Sigmoid colon (tissue), 7 donors: ENCODE results near the gene MTRF1L. TPM values are rescaled to one million over a fixed set of nuclear protein-coding genes. Genes with fewer than 3 reads are reported as not detected.
"Not testable (repeated sequence)": the region's sequence is repeated elsewhere in the genome, so short reads cannot be mapped to it uniquely, and the experiment has no call there.

Experiments
- DNase-seq: peaks from one replicate; pipeline ENCODE4 v3.0.0-alpha.2; 2019
- H3K27ac ChIP-seq, 4 donors: fragments of 200-600 bp; sonication (generic); one replicate each; pipeline ENCODE4 v1.5.1; 2016 to 2019; ENCODE audit warnings: mild to moderate bottlenecking in 1 of 4
- H3K27me3 ChIP-seq, 3 donors: fragments of 200-600 bp; sonication (generic); one replicate each; pipeline ENCODE4 v1.5.1; 2019; ENCODE audit warnings: mild to moderate bottlenecking in 1 of 3
- H3K36me3 ChIP-seq, 4 donors: fragments of 200-600 bp; sonication (generic); one replicate each; pipeline ENCODE4 v1.5.1; 2016 to 2019
- H3K4me1 ChIP-seq, 4 donors: fragments of 200-600 bp; sonication (generic); one replicate each; pipeline ENCODE4 v1.5.1; 2017 to 2019
- H3K4me3 ChIP-seq, 4 donors: fragments of 200-600 bp; sonication (generic); one replicate each; pipeline ENCODE4 v1.5.1; 2017 to 2019; ENCODE audit warnings: mild to moderate bottlenecking in 2 of 4, moderate library complexity in 1 of 4
- H3K9me3 ChIP-seq, 4 donors: fragments of 200-600 bp in 3 of 4; sonication (generic) in 3 of 4; one replicate each; pipeline versions ENCODE4 v1.5.1 to v1.6.1; 2013 to 2019
- CTCF ChIP-seq, 4 experiments: fragments of 450-650 bp in 3 of 4; fragments of 200-600 bp in 1 of 4; IDR thresholded peaks; one replicate each; pipeline ENCODE4 v1.5.1; 2016 to 2019; ENCODE audit warnings: antibody characterized with exemption in 4 of 4, mild to moderate bottlenecking in 3 of 4, moderate library complexity in 2 of 4
- EP300 ChIP-seq, 4 donors: sonication (generic); formaldehyde crosslinking; IDR thresholded peaks; one replicate each; pipeline ENCODE4 v1.6.1; 2017; ENCODE audit warnings: antibody characterized with exemption in 4 of 4
- POLR2A ChIP-seq, 2 donors: fragments of 450-650 bp; IDR thresholded peaks; one replicate each; pipeline ENCODE4 v1.6.1; 2016; ENCODE audit warnings: antibody characterized with exemption in 2 of 2, mild to moderate bottlenecking in 2 of 2, moderate library complexity in 2 of 2
- POLR2AphosphoS5 ChIP-seq, 4 donors: sonication (generic); formaldehyde crosslinking; IDR thresholded peaks; one replicate each; pipeline ENCODE4 v1.6.1; 2017; ENCODE audit warnings: antibody characterized with exemption in 4 of 4
- WGBS, 2 donors: extraction: QIAGEN DNeasy Blood & Tissue Kit; methylation state at CpG; one replicate each; pipeline ENCODE4 v1.1.7; 2013; 5-methylcytosine and 5-hydroxymethylcytosine counted together
- intact Hi-C: fragments of 100-400 bp; cut with DNase I; formaldehyde crosslinking; loops from one replicate; pipeline ENCODE4 v1.15.1; 2023
- polyA plus RNA-seq, 3 donors: library from polyadenylated mRNA; stranded (reverse); fragments of 200-250 nt; gene quantifications; one replicate each; pipeline ENCODE4 v1.2.3, GENCODE V29; 2013
- total RNA-seq, 4 donors: library from RNA; depleted of rRNA; stranded (reverse); fragments of >200 nt; gene quantifications; one replicate each; pipeline ENCODE4 v1.1.0, GENCODE V29; 2016
- donor health status: healthy with polysubstance abuse.
- donor health status: Bipolar disorder and iron deficiency.
- donor health status: healthy.

Gene MTRF1L
- total and polyA plus RNA-seq, 7 donors = 9.8 to 25.3 (median 19.9) TPM

- Histone ChIP-seq H3K4me3 (no peak overlapping the region), H3K27me3 (no peaks in the 10 kb centered on the region), H3K4me1 (no peaks in the 10 kb centered on the region), H3K27ac (no peak overlapping the region), H3K36me3 (peaks cover 0 to 82% (median 13%) of the 10 kb centered on the region in 4 donors), H3K9me3 (no peaks in the 10 kb centered on the region)
- DNase-seq = no peak
- TF ChIP-seq EP300 (IDR thresholded peaks at IDR 0.05) (no peak), POLR2AphosphoS5 (IDR thresholded peaks at IDR 0.05) (no peak), CTCF (IDR thresholded peaks at IDR 0.05) (no peak), POLR2A (IDR thresholded peaks at IDR 0.05) (no peak)
- intact Hi-C loops = no loop called here
These were observed 9.1 kb downstream of the MTRF1L start for GRCh38 chr6:152993431-152993830.

- peaks cover 0 to 23% (median 3%) of the 10 kb centered on the region in 4 donors for H3K36me3 ChIP-seq
- no peak overlapping the region for H3K27ac ChIP-seq
- H3K4me1 ChIP-seq = peaks cover 0 to 22% (median 21%) of the 10 kb centered on the region in 4 donors
- no peak for DNase-seq
- intact Hi-C loops = no loop called here
- WGBS, 2 donors = 81 to 82% methylated on average over 2 of the region's 2 CpGs
- no peak overlapping the region for H3K4me3 ChIP-seq
- H3K9me3 ChIP-seq = no peaks in the 10 kb centered on the region
- H3K27me3 ChIP-seq = no peaks in the 10 kb centered on the region
- TF ChIP-seq POLR2A (IDR thresholded peaks at IDR 0.05) (no peak), CTCF (IDR thresholded peaks at IDR 0.05) (no peak), EP300 (IDR thresholded peaks at IDR 0.05) (no peak), POLR2AphosphoS5 (IDR thresholded peaks at IDR 0.05) (no peak)
These were observed 15.5 kb downstream of the MTRF1L start for GRCh38 chr6:152986978-152987377.

GRCh38 chr6:152985300-152985699 lies 17.2 kb downstream of the MTRF1L start:
- intact Hi-C loops, H3K27me3 ChIP-seq, H3K9me3 ChIP-seq, DNase-seq, H3K36me3 ChIP-seq, H3K4me3 ChIP-seq: not testable (repeated sequence)
- peak in 1 of 4 donors; percentile 7 for TF ChIP-seq POLR2AphosphoS5 (IDR thresholded peaks at IDR 0.05)
- Histone ChIP-seq H3K27ac (peak overlapping the region in 3 of 4 donors; percentile 94 to 97 (median 95)), H3K4me1 (peaks cover 0 to 34% (median 25%) of the 10 kb centered on the region in 4 donors)
- 89 to 94% methylated on average over 11 of the region's 11 CpGs for WGBS, 2 donors

GRCh38 chr6:152984513-152984872 lies 18.0 kb downstream of the MTRF1L start:
- Histone ChIP-seq H3K27ac (peak overlapping the region; percentile 94 to 97 (median 95)), H3K4me1 (peaks cover 0 to 34% (median 25%) of the 10 kb centered on the region in 4 donors), H3K4me3 (peak overlapping the region in 3 of 4 donors; percentile 67 to 77 (median 69)), H3K9me3 (no peaks in the 10 kb centered on the region), H3K27me3 (no peaks in the 10 kb centered on the region), H3K36me3 (no peaks in the 10 kb centered on the region)
- WGBS, 2 donors = 6 to 10% methylated on average over 7 of the region's 7 CpGs
- DNase-seq = no peak
- intact Hi-C loops = no loop called here
- TF ChIP-seq CTCF (IDR thresholded peaks at IDR 0.05) = no peak
- TF ChIP-seq POLR2AphosphoS5 (IDR thresholded peaks at IDR 0.05) = no peak
- no peak for TF ChIP-seq POLR2A (IDR thresholded peaks at IDR 0.05)
- TF ChIP-seq EP300 (IDR thresholded peaks at IDR 0.05) = no peak

- no peaks in the 10 kb centered on the region for H3K27me3 ChIP-seq
- DNase-seq = peak; percentile 96
- WGBS, 2 donors = 0% methylated on average over 38 of the region's 38 CpGs
- peaks cover 0 to 34% (median 25%) of the 10 kb centered on the region in 4 donors for H3K4me1 ChIP-seq
- H3K36me3 ChIP-seq = no peaks in the 10 kb centered on the region
- peak overlapping the region; percentile 94 to 97 (median 95) for H3K27ac ChIP-seq
- intact Hi-C loops = loop anchor here (2.0 kb wide), 1 partner anchor 19 kb away; the partner anchor contains the start of gene MTRF1L
- peak; percentile 6 to 80 (median 71) for TF ChIP-seq POLR2AphosphoS5 (IDR thresholded peaks at IDR 0.05)
- peak; percentile 27 to 29 for TF ChIP-seq POLR2A (IDR thresholded peaks at IDR 0.05)
- no peak for TF ChIP-seq CTCF (IDR thresholded peaks at IDR 0.05)
- peak overlapping the region; percentile 67 to 77 (median 70) for H3K4me3 ChIP-seq
- no peaks in the 10 kb centered on the region for H3K9me3 ChIP-seq
These were observed 18.6 kb downstream of the MTRF1L start for GRCh38 chr6:152983637-152984512.
